Measurements from ENCODE around the gene EIF4ENIF1.

Gene EIF4ENIF1

GRCh38 chr22:31449506-31449905 lies 40.1 kb downstream of the EIF4ENIF1 start:
- H3K4me3 ChIP-seq (ENCODE audit: low read depth, low read length), result no peak overlapping the region
- TF ChIP-seq MYC (IDR thresholded peaks at IDR 0.05; ENCODE audit: low read depth, low read length), result no peak
- no peak for TF ChIP-seq POLR2A (IDR thresholded peaks at IDR 0.05; ENCODE audit: extremely low read depth, insufficient read length)
- TF ChIP-seq, protein P1, sequence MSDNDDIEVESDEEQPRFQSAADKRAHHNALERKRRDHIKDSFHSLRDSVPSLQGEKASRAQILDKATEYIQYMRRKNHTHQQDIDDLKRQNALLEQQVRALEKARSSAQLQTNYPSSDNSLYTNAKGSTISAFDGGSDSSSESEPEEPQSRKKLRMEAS (IDR thresholded peaks at IDR 0.05; ENCODE audit: low read depth, low read length), result no peak
- TF ChIP-seq CTCF (IDR thresholded peaks at IDR 0.05; ENCODE audit: low read depth, low read length), result no peak
- no peak for DNase-seq (ENCODE audit: low read depth)

- H3K4me3 ChIP-seq (ENCODE audit: low read depth, low read length), result no peak overlapping the region
- no peak for DNase-seq (ENCODE audit: low read depth)
- TF ChIP-seq, protein P1 (IDR thresholded peaks at IDR 0.05; ENCODE audit: low read depth, low read length), result no peak
- no peak for TF ChIP-seq CTCF (IDR thresholded peaks at IDR 0.05; ENCODE audit: low read depth, low read length)
- TF ChIP-seq MYC (IDR thresholded peaks at IDR 0.05; ENCODE audit: low read depth, low read length), result no peak
- no peak for TF ChIP-seq POLR2A (IDR thresholded peaks at IDR 0.05; ENCODE audit: extremely low read depth, insufficient read length)
Measured at GRCh38 chr22:31448382-31448781, 41.3 kb downstream of the EIF4ENIF1 start.

DNA sequence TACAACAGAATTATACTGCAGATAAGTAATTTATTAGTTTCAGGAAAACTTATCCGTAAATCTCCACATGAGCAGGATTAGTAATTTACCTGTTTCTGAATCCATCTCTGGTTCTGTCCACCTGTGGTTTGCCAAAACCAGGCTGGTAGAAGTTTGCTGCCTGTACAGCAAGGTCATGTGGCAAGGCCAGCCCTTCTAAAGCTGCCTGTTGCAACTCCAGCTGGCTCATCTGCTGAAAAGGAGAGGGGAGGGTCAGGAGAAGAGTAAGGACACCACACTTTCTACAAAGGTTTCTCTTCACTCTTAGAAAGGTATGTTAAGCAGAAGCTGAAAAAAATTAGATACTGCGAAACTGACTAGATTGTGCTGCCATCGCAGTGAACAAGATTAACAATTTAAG lies 42.3 kb downstream of the EIF4ENIF1 start:
- no peak overlapping the region for H3K4me3 ChIP-seq (ENCODE audit: low read depth, low read length)
- TF ChIP-seq CTCF (IDR thresholded peaks at IDR 0.05; ENCODE audit: low read depth, low read length), result no peak
- DNase-seq (ENCODE audit: low read depth), result no peak

DNA sequence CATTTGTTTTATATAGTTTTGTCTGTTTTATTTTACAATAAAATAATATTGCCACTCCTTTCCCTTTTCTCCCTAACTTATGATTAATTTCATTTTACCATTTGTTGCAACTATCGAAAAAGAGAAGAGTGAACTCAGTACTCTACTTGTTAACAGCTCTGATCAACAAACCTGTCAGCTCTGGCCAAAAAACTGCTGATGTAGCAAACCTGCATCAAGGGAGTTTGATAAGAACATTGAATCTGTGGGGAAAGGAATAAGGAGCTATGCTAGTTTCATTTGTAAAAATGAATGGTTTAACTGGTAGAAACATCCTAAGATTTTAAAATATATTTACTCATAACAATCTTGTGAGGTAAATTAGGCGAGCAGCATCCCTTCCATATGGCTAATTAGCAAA lies 42.9 kb downstream of the EIF4ENIF1 start:
- TF ChIP-seq MYC (IDR thresholded peaks at IDR 0.05; ENCODE audit: low read depth, low read length) (no peak), POLR2A (IDR thresholded peaks at IDR 0.05; ENCODE audit: extremely low read depth, insufficient read length) (no peak), CTCF (IDR thresholded peaks at IDR 0.05; ENCODE audit: low read depth, low read length) (no peak)
- TF ChIP-seq, protein P1 (IDR thresholded peaks at IDR 0.05; ENCODE audit: low read depth, low read length), result no peak
- no peak overlapping the region for H3K4me3 ChIP-seq (ENCODE audit: low read depth, low read length)
- DNase-seq (ENCODE audit: low read depth), result no peak

GRCh38 chr22:31446208-31446607 lies 43.4 kb downstream of the EIF4ENIF1 start:
- no peak overlapping the region for H3K4me3 ChIP-seq (ENCODE audit: low read depth, low read length)
- TF ChIP-seq MYC (IDR thresholded peaks at IDR 0.05; ENCODE audit: low read depth, low read length) (no peak), POLR2A (IDR thresholded peaks at IDR 0.05; ENCODE audit: extremely low read depth, insufficient read length) (no peak)
- TF ChIP-seq, protein P1 (IDR thresholded peaks at IDR 0.05; ENCODE audit: low read depth, low read length), result no peak
- no peak for DNase-seq (ENCODE audit: low read depth)

DNA sequence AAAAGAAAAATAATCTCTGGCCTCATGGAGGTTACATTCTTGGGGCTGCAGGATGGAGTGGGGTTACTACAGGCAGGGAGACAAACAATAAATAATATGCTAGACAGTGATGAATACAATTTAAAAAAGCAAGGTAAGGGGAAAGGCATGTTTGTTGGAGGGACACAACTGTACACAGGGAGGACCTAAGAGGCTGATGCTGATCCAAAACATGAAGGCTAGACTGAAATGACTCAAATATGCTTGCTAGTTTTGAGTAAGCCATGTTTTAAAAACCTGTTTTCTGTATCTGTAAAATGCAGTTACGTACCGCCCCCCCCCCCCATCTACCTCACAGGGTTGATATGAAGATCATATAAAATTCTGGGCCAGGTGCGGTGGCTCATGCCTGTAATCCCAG lies 44.0 kb downstream of the EIF4ENIF1 start:
- TF ChIP-seq, protein P1 (IDR thresholded peaks at IDR 0.05; ENCODE audit: low read depth, low read length), result no peak
- no peak for TF ChIP-seq CTCF (IDR thresholded peaks at IDR 0.05; ENCODE audit: low read depth, low read length)
- TF ChIP-seq POLR2A (IDR thresholded peaks at IDR 0.05; ENCODE audit: extremely low read depth, insufficient read length), result no peak
- no peak for DNase-seq (ENCODE audit: low read depth)
- no peak overlapping the region for H3K4me3 ChIP-seq (ENCODE audit: low read depth, low read length)
